ENCODE measurements around the gene GARNL3. TPM values are rescaled to one million over a fixed set of nuclear protein-coding genes. Genes with fewer than 3 reads are reported as not detected.

GARNL3 gene
- total and polyA plus RNA-seq, 2 experiments from 2014 or later = 8.7 to 21.9 TPM

- Histone ChIP-seq H3K4me3 (no peak overlapping the region), H3K9me2 (ENCODE audit: insufficient read depth) (no peaks in the 10 kb centered on the region), H3K27ac (ENCODE audit: low read depth) (no peak overlapping the region), H4K20me1 (replicated peaks; ENCODE audit: insufficient read depth) (peaks cover 3% of the 10 kb centered on the region), H3F3A (replicated peaks; ENCODE audit: low read depth) (no peaks in the 10 kb centered on the region), H3K4me2 (no peak overlapping the region), H3K36me3 (ENCODE audit: insufficient read depth) (no peaks in the 10 kb centered on the region), H3K27me3 (ENCODE audit: insufficient read depth) (no peaks in the 10 kb centered on the region), H3K4me1 (ENCODE audit: insufficient read depth) (no peaks in the 10 kb centered on the region), H3K79me2 (replicated peaks; ENCODE audit: insufficient read depth) (no peaks in the 10 kb centered on the region), H2AFZ (no peak overlapping the region)
- Mint-ChIP-seq H3K27me3 (ENCODE audit: insufficient read depth, low read depth, poor library complexity) (peaks cover 3% of the 10 kb centered on the region), H3K36me3 (ENCODE audit: low read depth) (peaks cover 5% of the 10 kb centered on the region; the same call in 2 of the 3 replicates), H3K27ac (no peak overlapping the region), H3K4me1 (peaks cover 4% of the 10 kb centered on the region; the same call in 2 of the 3 replicates), H3K9me3 (no peaks in the 10 kb centered on the region), H3K4me3 (no peak overlapping the region)
- ATAC-seq (no peak), DNase-seq (ENCODE audit: low spot score) (no peak)
- no peak for TF ChIP-seq ZNF331 (CRISPR knock-in tag; IDR thresholded peaks at IDR 0.05; ENCODE audit: low read depth)
- no peak for TF ChIP-seq STAT1 (IDR thresholded peaks at IDR 0.05; ENCODE audit: unreplicated experiment)
- TF ChIP-seq, protein P1, sequence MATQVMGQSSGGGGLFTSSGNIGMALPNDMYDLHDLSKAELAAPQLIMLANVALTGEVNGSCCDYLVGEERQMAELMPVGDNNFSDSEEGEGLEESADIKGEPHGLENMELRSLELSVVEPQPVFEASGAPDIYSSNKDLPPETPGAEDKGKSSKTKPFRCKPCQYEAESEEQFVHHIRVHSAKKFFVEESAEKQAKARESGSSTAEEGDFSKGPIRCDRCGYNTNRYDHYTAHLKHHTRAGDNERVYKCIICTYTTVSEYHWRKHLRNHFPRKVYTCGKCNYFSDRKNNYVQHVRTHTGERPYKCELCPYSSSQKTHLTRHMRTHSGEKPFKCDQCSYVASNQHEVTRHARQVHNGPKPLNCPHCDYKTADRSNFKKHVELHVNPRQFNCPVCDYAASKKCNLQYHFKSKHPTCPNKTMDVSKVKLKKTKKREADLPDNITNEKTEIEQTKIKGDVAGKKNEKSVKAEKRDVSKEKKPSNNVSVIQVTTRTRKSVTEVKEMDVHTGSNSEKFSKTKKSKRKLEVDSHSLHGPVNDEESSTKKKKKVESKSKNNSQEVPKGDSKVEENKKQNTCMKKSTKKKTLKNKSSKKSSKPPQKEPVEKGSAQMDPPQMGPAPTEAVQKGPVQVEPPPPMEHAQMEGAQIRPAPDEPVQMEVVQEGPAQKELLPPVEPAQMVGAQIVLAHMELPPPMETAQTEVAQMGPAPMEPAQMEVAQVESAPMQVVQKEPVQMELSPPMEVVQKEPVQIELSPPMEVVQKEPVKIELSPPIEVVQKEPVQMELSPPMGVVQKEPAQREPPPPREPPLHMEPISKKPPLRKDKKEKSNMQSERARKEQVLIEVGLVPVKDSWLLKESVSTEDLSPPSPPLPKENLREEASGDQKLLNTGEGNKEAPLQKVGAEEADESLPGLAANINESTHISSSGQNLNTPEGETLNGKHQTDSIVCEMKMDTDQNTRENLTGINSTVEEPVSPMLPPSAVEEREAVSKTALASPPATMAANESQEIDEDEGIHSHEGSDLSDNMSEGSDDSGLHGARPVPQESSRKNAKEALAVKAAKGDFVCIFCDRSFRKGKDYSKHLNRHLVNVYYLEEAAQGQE (IDR thresholded peaks at IDR 0.05; ENCODE audit: unreplicated experiment) = no peak
- no peak for TF ChIP-seq ZNF462 (CRISPR knock-in tag; IDR thresholded peaks at IDR 0.05)
- TF ChIP-seq, protein P2, sequence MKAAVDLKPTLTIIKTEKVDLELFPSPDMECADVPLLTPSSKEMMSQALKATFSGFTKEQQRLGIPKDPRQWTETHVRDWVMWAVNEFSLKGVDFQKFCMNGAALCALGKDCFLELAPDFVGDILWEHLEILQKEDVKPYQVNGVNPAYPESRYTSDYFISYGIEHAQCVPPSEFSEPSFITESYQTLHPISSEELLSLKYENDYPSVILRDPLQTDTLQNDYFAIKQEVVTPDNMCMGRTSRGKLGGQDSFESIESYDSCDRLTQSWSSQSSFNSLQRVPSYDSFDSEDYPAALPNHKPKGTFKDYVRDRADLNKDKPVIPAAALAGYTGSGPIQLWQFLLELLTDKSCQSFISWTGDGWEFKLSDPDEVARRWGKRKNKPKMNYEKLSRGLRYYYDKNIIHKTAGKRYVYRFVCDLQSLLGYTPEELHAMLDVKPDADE (IDR thresholded peaks at IDR 0.05) = no peak
- TF ChIP-seq CREB1 (CRISPR knock-in tag; IDR thresholded peaks at IDR 0.05; ENCODE audit: low read depth) = no peak
- TF ChIP-seq POLR2AphosphoS5 (IDR thresholded peaks at IDR 0.05; ENCODE audit: low read depth) = no peak
- TF ChIP-seq JUNB (IDR thresholded peaks at IDR 0.05; ENCODE audit: unreplicated experiment) = no peak
- no peak for TF ChIP-seq ZNF114 (CRISPR knock-in tag; IDR thresholded peaks at IDR 0.05)
- no peak for TF ChIP-seq CTCF (conservative IDR thresholded peaks at IDR 0.05; ENCODE audit: low read depth in 2 of 2)
- TF ChIP-seq NANOG (IDR thresholded peaks at IDR 0.05; ENCODE audit: borderline replicate concordance) = no peak
- no peak for TF ChIP-seq EZH2 (IDR thresholded peaks at IDR 0.05; ENCODE audit: low read depth, unreplicated experiment)
- TF ChIP-seq EZH2phosphoT487 (IDR thresholded peaks at IDR 0.05; ENCODE audit: unreplicated experiment) = no peak
Observed at GRCh38 chr9:127277770-127278169, 13.2 kb downstream of the GARNL3 start.
